HepG2 (cell line): ENCODE results near the gene FNDC7. TPM values are rescaled to one million over a fixed set of nuclear protein-coding genes. Genes with fewer than 3 reads are reported as not detected.

Experiments
- GTF2F1 ChIP-seq: fragments of 150-350 bp; IDR thresholded peaks from 2 replicates; pipeline ENCODE4 v1.6.1; 2014; ENCODE audit warnings: low read length
- KLF13 ChIP-seq: sonication (generic); formaldehyde crosslinking; IDR thresholded peaks from 2 replicates; pipeline ENCODE4 v1.4.0; 2020; ENCODE audit warnings: mild to moderate bottlenecking, missing genetic modification reagents
- MTA3 ChIP-seq: sonication (generic); formaldehyde crosslinking; IDR thresholded peaks from 2 replicates; pipeline ENCODE4 v1.4.0; 2020; ENCODE audit warnings: missing genetic modification reagents
- MTF1 ChIP-seq: sonication (generic); formaldehyde crosslinking; IDR thresholded peaks from 2 replicates; pipeline ENCODE4 v1.5.0; 2020; ENCODE audit warnings: missing genetic modification reagents
- NFAT5 ChIP-seq: sonication (generic); formaldehyde crosslinking; IDR thresholded peaks from 2 replicates; pipeline ENCODE4 v1.4.0; 2020; ENCODE audit warnings: missing genetic modification reagents
- NFIC ChIP-seq: IDR thresholded peaks from 2 replicates; pipeline ENCODE4 v1.6.1; 2012; ENCODE audit warnings: mild to moderate bottlenecking, low read length, inconsistent platforms
- RERE ChIP-seq: IDR thresholded peaks from 2 replicates; pipeline ENCODE4 v1.6.1; 2016; ENCODE audit warnings: low read depth, missing genetic modification reagents, missing compliant biosample characterization
- SIN3A ChIP-seq: IDR thresholded peaks from 2 replicates; pipeline ENCODE4 v1.6.1; 2011; ENCODE audit warnings: low read depth, mild to moderate bottlenecking, control low read depth, low read length, borderline replicate concordance
- TFDP2 ChIP-seq: sonication (generic); formaldehyde crosslinking; IDR thresholded peaks from 2 replicates; pipeline ENCODE4 v1.4.0; 2020; ENCODE audit warnings: missing genetic modification reagents
- ZBTB37 ChIP-seq: sonication (generic); formaldehyde crosslinking; IDR thresholded peaks from 2 replicates; pipeline ENCODE4 v1.4.0; 2020; ENCODE audit warnings: mild to moderate bottlenecking, missing genetic modification reagents
- ZNF18 ChIP-seq: sonication (generic); formaldehyde crosslinking; IDR thresholded peaks from 2 replicates; pipeline ENCODE4 v1.8.0; 2022; ENCODE audit warnings: mild to moderate bottlenecking, missing genetic modification reagents; ENCODE audit not compliant: insufficient replicate concordance
- ZNF296 ChIP-seq: sonication (generic); formaldehyde crosslinking; conservative IDR thresholded peaks from 2 replicates; pipeline ENCODE4 v1.5.0; 2020; ENCODE audit warnings: mild to moderate bottlenecking, missing genetic modification reagents
- polyA plus RNA-seq, 8 experiments: library from polyadenylated mRNA; depleted of rRNA in 3 of 8; stranded (reverse) in 7 of 8; unstranded in 1 of 8; fragments of >200 nt; fragmentation: Illumina TruSeq in 4 of 8; extraction: Trizol in 4 of 8; gene quantifications; 2 replicates each; pipeline versions ENCODE4 v1.2.1 to v1.2.3, GENCODE V29; 2011 to 2016; ENCODE audit warnings: low read depth in 4 of 8, missing spikeins in 1 of 8, mixed read lengths in 1 of 8; ENCODE audit not compliant: insufficient read depth in 1 of 8
- total RNA-seq, 5 experiments: library from RNA; depleted of rRNA; stranded (reverse); fragments of >200 nt; fragmentation: Illumina TruSeq; extraction: Trizol; gene quantifications; 2 replicates each; pipeline ENCODE4 v1.2.3, GENCODE V29; 2016; ENCODE audit warnings: low read depth in 1 of 5

Gene FNDC7
- total and polyA plus RNA-seq, 2 of the 13 experiments (the other 11 are each of a cell fraction or from before 2014, with no cell fraction given) = 0.03 TPM; not detected in 1

GRCh38 chr1:108746382-108747170 lies 33.9 kb downstream of the FNDC7 start, which contains the start of gene STXBP3 (continued):
- TF ChIP-seq TFDP2 (peak; percentile 54), SIN3A (0 out of 2 replicates have a peak, but pooled peaks have one; percentile 58), MTA3 (CRISPR knock-in tag) (no peak), ZNF18 (CRISPR knock-in tag) (no peak), KLF13 (no peak), NFIC (no peak), GTF2F1 (no peak; the same call in 1 of the 2 replicates), ZNF296 (CRISPR knock-in tag) (no peak), ZBTB37 (CRISPR knock-in tag) (no peak), MTF1 (CRISPR knock-in tag) (0 out of 2 replicates have a peak, but pooled peaks have one; percentile 61), RERE (CRISPR knock-in tag) (no peak), NFAT5 (CRISPR knock-in tag) (peak; percentile 66; the same call in 1 of the 2 replicates)
